NCI-H2227 treated with DMSO at 0.1 percent for 48 hours (cell line): ENCODE measurements around the gene CD38.
"Not testable (repeated sequence)": the region's sequence is repeated elsewhere in the genome, so short reads cannot be mapped to it uniquely, and the experiment has no call there.

Experiments used
- DNase-seq: peaks from one replicate; lab custom pipeline; 2025; lab: John Stamatoyannopoulos, UW

CD38 gene

GRCh38 chr4:15778289-15779241 is at the start of gene CD38:
CD38 (plus strand) TSS chr4:15778328; CDS start chr4:15778415, 87 bp downstream.
- no peak for DNase-seq

DNA sequence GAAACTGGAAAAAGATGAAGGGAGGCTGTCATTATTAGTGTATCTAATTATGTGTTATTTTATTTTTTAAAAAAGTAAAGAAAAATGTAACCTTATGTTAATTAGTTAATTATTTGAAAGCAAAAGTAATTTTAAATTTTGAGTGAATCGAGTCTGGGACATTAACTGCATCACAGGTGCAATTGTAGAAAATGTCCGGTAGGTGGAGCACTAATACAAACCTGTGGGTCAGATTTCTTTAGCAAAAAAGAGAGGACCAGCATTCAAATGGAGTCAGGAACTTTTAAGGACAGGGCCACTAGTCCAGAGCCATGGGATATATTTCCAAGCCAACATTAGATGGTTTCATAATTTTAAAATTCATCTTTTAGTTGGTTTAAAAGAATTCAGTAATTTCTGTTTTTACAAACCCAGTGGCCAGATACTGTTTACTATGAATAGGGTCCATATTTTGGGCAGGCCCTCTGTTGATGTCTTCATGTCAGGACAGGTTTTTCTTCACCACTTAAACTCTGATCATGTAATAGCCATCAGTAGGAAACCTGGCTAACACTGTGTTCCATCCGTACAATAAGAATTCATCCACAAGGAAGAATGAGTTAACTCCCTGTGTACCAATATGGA is 48.1 kb upstream of the CD38 start:
- DNase-seq: peak; percentile 11

GRCh38 chr4:15733061-15733460 is 45.1 kb upstream of the CD38 start:
- DNase-seq: not testable (repeated sequence)

DNA sequence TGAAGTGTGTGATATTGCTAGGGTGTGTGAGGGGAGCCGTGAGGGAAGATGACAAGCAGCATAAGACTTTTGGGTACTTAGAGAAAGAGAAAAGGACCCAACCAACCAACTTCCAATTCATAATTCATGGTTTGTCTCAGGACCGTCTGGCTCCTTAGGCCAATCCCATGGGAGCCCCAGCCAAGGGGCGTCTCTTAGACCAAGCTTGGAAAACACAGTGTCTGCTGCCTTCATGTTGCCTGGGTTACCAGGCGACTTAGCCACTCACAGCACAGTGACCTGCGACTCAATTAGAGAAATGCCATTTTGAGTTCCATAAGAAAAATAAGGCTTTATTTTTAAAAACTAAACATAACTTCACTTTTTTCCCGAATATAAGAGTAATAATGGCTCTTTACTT is 42.6 kb upstream of the CD38 start:
- no peak for DNase-seq

GRCh38 chr4:15736514-15737050 is 41.5 kb upstream of the CD38 start:
- DNase-seq: no peak

- no peak for DNase-seq
Observed at GRCh38 chr4:15737255-15737654, 40.9 kb upstream of the CD38 start.

DNA sequence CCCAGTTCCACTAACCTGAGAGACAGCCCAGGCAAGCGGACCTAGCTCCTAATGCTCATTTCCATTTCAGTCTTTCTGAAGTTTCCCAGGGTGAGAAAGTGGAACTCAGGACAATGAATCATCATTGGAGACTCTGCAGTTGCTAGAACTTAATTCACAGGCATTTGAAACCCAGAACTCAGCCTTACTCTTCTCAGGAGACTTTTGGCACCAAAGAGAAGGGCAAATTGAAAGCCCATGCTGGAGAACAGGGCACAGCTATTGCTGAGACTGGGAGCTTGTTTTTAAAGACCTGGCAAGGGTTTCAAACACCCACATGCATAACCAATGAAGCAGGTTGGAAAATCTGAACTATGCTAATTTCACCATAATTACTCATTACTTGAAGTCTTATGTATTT is 39.3 kb upstream of the CD38 start:
- DNase-seq: no peak

DNA sequence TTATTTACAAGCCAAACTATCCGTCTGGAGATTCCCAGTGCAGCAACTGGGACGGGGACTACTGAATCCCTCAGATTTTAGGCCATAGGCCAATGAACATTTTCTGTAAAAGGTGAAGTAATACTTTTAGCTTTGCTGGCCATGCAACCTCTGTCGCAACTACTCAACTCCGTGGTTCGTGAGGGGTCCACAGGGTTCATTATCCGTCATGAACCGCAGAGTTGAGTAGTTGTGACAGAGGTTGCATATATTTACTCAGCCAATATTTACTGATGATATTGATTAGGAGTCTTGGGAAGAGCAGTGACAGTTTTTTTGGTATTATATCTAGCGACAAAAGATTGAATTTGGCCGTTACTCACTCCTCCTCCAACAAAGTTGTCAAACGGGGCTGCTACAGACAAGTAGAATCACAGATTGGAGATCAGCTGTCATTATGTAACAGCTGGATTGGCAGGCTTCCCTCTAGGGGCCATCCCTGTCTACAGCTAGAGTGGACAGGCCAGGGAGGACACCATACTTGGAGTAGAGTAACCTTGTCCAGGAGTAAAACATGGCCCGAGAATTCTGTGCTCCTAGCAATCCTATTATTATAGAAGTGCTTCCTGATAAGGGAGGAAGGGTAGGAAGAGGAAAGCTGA is 37.2 kb upstream of the CD38 start:
- no peak for DNase-seq

GRCh38 chr4:15742083-15742582 is 36.0 kb upstream of the CD38 start:
- DNase-seq: no peak

- DNase-seq: no peak
Observed at GRCh38 chr4:15742637-15743036, 35.5 kb upstream of the CD38 start.

DNA sequence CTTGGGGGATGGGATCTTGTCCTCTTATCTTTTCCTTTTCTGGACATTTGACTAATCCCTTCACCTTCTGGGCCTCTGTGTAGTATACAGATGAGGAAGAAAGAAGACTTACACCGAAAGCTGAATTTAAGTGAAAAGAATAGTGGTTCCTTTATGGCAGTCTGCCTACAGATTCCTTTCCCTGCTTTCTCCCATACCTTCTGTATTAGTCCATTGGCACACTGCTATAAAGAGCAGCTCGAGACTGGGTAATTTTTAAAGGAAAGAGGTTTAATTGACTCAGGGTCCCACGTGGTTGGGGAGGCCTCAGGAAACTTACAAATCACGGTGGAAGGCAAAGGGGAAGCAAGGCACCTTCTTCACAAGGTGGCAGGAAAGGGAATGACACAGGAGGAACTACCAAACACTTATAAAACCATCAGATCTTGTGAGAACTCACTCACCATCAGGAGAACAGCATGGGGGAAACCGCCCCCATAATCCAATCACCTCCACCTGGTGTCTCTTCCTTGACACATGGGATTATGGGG is 34.0 kb upstream of the CD38 start:
- no peak for DNase-seq

GRCh38 chr4:15746110-15746509 is 32.0 kb upstream of the CD38 start:
- no peak for DNase-seq

DNA sequence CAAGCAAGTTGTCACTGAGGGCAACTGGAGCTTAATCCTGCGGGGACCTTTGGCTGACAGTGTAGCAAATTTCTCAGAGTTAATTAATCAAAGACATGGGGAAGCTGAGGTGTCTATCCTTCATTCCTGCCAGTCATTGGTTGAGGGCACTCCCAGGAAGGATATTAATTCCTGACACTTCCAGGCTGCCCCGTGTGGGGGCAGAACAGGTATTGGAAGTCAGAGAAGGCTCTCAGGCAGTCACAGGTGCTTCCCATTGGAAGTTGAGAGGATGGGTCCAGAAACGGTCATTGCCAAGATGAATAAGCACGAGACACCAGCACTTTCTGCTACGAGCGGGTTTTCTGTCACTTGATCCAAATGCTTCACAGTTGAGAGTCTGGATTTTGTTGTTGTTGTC is 29.1 kb upstream of the CD38 start:
- no peak for DNase-seq

DNA sequence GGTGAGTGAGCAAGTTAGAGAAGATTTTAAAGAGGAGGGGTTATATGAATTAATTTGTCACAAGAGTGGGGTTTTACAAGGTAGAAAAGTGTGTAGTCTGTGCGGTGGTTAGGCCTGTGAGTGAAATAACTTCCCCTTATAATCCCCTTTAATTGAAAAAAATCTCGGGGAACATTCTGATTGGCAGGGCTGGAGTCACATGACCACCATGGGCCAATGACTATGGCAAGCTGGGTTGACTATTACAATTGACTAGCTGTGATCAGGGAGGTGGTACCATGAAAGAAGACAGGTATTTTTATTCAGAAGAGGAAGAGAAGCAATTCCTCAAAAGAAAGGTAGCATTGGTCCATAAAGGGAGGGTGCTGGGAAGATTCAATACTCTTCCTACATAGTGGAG is 27.0 kb upstream of the CD38 start:
- DNase-seq: no peak

- DNase-seq: no peak
Observed at GRCh38 chr4:15753081-15753480, 25.0 kb upstream of the CD38 start.

- no peak for DNase-seq
Observed at GRCh38 chr4:15753786-15754185, 24.3 kb upstream of the CD38 start.

GRCh38 chr4:15754323-15754722 is 23.8 kb upstream of the CD38 start:
- DNase-seq: no peak

- no peak for DNase-seq
Observed at GRCh38 chr4:15755321-15756155, 22.6 kb upstream of the CD38 start.

GRCh38 chr4:15756361-15756861 is 21.7 kb upstream of the CD38 start:
- no peak for DNase-seq

DNA sequence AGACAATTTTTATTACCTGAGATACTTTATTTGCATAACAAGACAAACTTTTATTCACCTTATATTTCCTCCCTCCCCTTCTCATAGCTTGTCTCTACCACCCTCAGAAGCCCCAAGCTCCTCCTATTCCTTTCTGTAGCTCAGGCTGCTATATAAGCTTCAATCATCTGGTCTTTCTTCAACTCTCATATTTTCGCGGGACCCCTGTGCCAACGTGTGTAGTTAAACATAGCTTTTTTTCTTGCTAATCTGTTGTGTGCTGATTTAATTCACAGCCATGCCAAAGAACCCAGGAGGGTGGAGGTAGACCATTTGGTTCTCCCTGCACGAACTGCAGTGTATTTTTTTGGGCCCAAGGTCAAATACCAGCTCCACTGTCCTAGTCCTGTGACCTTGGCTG is 21.1 kb upstream of the CD38 start:
- DNase-seq: no peak

- no peak for DNase-seq
Observed at GRCh38 chr4:15758294-15758693, 19.8 kb upstream of the CD38 start.
